Erythroblast (primary cell): ENCODE results near the gene CDH13.

Experiments
- GATA1 ChIP-seq: IDR thresholded peaks from 2 replicates; pipeline ENCODE4 v1.6.1; 2011; ENCODE audit warnings: low read depth, mild to moderate bottlenecking, control low read depth, low read length, moderate library complexity
- POLR2A ChIP-seq: IDR thresholded peaks from 2 replicates; pipeline ENCODE4 v1.6.1; 2011; ENCODE audit warnings: mild to moderate bottlenecking, low read length

DNA sequence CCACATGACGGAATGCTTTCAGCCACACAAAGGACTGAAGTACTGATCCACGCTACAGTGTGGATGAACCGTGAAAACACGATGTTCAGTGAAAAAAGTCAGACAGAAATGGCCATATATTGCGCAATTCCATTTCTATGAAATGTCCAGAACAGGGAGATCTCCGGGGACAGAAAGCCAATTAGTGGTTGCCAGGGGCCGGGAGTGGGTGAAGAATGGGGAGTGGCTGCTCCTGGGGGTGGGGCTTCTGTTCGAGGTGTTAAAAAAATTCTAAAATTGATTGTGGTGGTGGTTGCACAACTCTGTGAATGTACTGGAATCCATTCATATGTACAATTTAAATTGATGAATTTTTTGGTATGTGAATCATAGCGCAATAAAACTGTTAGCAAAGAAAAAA is 1026.2 kb downstream of the CDH13 start:
- TF ChIP-seq POLR2A = no peak
- TF ChIP-seq GATA1 = no peak
